K562 (cell line): ENCODE results near the gene OFD1. TPM values are rescaled to one million over a fixed set of nuclear protein-coding genes. Genes with fewer than 3 reads are reported as not detected.
A peak's percentile ranks its signal among the peaks of the same experiment; 100 is the strongest.

Experiments
- ATAC-seq: fragments of 200-7000 bp; cut with Tn5 transposase; 3 replicates; pipeline ENCODE4 v1.9.1; 2020; ENCODE audit warnings: moderate library complexity
- Bru-seq: library from RNA; stranded (reverse); fragments of 400-500 nt; gene quantifications from one replicate; lab custom pipeline; 2021; lab: Mats Ljungman, UMichigan
- BruChase-seq, 2 experiments: library from RNA; stranded (reverse); fragments of 400-500 nt; gene quantifications; one replicate each; lab custom pipeline; 2021; lab: Mats Ljungman, UMichigan
- BruUV-seq: library from RNA; stranded (reverse); fragments of 400-500 nt; replicated peaks from 2 replicates; lab custom pipeline; 2021; lab: Mats Ljungman, UMichigan
- CTCF ChIA-PET: fragments of 300-600 bp; formaldehyde crosslinking; extraction: SDS; loops from one replicate; lab custom pipeline; 2021; ENCODE audit warnings: low intra/inter-chr PET ratio; lab: Yijun Ruan, JAX
- POLR2A ChIA-PET: fragments of 300-600, 350-650 bp; sonication (Branson Sonifier 250); formaldehyde crosslinking; extraction: SDS; loops from one replicate; lab custom pipeline; 2021; ENCODE audit warnings: antibody characterized with exemption, inconsistent platforms; lab: Yijun Ruan, JAX
- DNase-seq, 4 experiments: peaks; one replicate each; pipeline versions ENCODE4 v3.0.0 to v3.0.0-alpha.2; 2011 to 2018; ENCODE audit warnings: low spot score in 3 of 4, mixed read lengths in 3 of 4; ENCODE audit errors: extremely low read depth in 1 of 4
- FAIRE-seq: peaks from 2 replicates; lab custom pipeline; 2011; peaks lifted over from hg19 to GRCh38; lab: Jason Lieb, UNC
- H2AFZ ChIP-seq: 2 replicates; pipeline ENCODE4 v1.6.0; 2011; ENCODE audit warnings: low read depth, low read length, control low read depth, inconsistent platforms
- H3K27ac ChIP-seq: fragments of 200-600 bp; 3 replicates; pipeline ENCODE4 v1.8.0; 2011; ENCODE audit warnings: low read depth, mild to moderate bottlenecking, control low read depth, inconsistent platforms, low read length, moderate library complexity, mixed read lengths; ENCODE audit errors: extremely low read depth
- H3K27me3 ChIP-seq, 2 experiments: fragments of 300-600 bp in 1 of 2; 2 replicates in 1 of 2; 3 replicates in 1 of 2; pipeline versions ENCODE4 v1.6.0 to v1.8.0; 2011; ENCODE audit warnings: inconsistent platforms in 2 of 2, low read length in 2 of 2, mild to moderate bottlenecking in 1 of 2, mixed read lengths in 1 of 2, moderate library complexity in 1 of 2; ENCODE audit not compliant: control insufficient read depth in 2 of 2, insufficient read depth in 2 of 2
- H3K36me3 ChIP-seq: fragments of 300-600 bp; 3 replicates; pipeline ENCODE4 v1.8.0; 2011; ENCODE audit warnings: mild to moderate bottlenecking, low read length, inconsistent platforms; ENCODE audit not compliant: control insufficient read depth, insufficient read depth
- H3K4me1 ChIP-seq, 2 experiments: fragments of 200-600 bp in 1 of 2; replicated peaks in 1 of 2; 2 replicates in 1 of 2; 3 replicates in 1 of 2; pipeline versions ENCODE4 v1.5.1 to v1.8.0; 2011; ENCODE audit warnings: inconsistent platforms in 2 of 2, low read length in 2 of 2, mild to moderate bottlenecking in 1 of 2, mixed read lengths in 1 of 2, moderate library complexity in 1 of 2; ENCODE audit not compliant: control insufficient read depth in 2 of 2, insufficient read depth in 2 of 2
- H3K4me2 ChIP-seq: 2 replicates; pipeline ENCODE4 v1.6.1; 2011; ENCODE audit warnings: low read length, control low read depth, inconsistent platforms, mixed read lengths; ENCODE audit not compliant: insufficient read depth
- H3K4me3 ChIP-seq: fragments of 200-600 bp; sonication (generic), shearing (Covaris generic); 2 replicates; pipeline ENCODE4 v1.5.1; 2016; ENCODE audit warnings: control low read depth, inconsistent platforms
- H3K79me2 ChIP-seq: fragments of 200-600 bp; 3 replicates; pipeline ENCODE4 v1.8.0; 2011; ENCODE audit warnings: low read length, inconsistent platforms; ENCODE audit not compliant: control insufficient read depth, insufficient read depth
- H3K9ac ChIP-seq, 2 experiments: 2 replicates each; pipeline versions ENCODE4 v1.6.0 to v1.6.1; 2011; ENCODE audit warnings: low read depth in 2 of 2, low read length in 2 of 2, control low read depth in 1 of 2, inconsistent platforms in 1 of 2, mild to moderate bottlenecking in 1 of 2, mixed read lengths in 1 of 2; ENCODE audit not compliant: insufficient read depth in 1 of 2
- H3K9me1 ChIP-seq: one replicate; pipeline ENCODE4 v1.6.0; 2011; ENCODE audit warnings: inconsistent platforms, mild to moderate bottlenecking, low read length, moderate library complexity; ENCODE audit not compliant: control insufficient read depth, insufficient read depth
- H3K9me3 ChIP-seq: replicated peaks from 2 replicates; pipeline ENCODE4 v1.5.1; 2011; ENCODE audit warnings: low read depth, low read length, inconsistent platforms; ENCODE audit not compliant: control insufficient read depth, insufficient read depth
- H4K20me1 ChIP-seq: replicated peaks from 2 replicates; pipeline ENCODE4 v1.6.1; 2011; ENCODE audit warnings: low read length, inconsistent platforms, mixed read lengths; ENCODE audit not compliant: control insufficient read depth, insufficient read depth
- ELK1 ChIP-seq: sonication (generic); formaldehyde crosslinking; IDR thresholded peaks from 2 replicates; pipeline ENCODE4 v1.8.1; 2022; ENCODE audit warnings: missing genetic modification reagents
- HCFC1 ChIP-seq: IDR thresholded peaks from 2 replicates; pipeline ENCODE4 v1.6.1; 2012; ENCODE audit warnings: low read depth, low read length, improper control_type of control experiment
- MAX ChIP-seq: sonication (generic); formaldehyde crosslinking; IDR thresholded peaks from 2 replicates; pipeline ENCODE4 v1.9.0; 2022; ENCODE audit warnings: mild to moderate bottlenecking, missing genetic modification reagents
- MEF2D ChIP-seq: conservative IDR thresholded peaks from 2 replicates; pipeline ENCODE4 v1.6.1; 2016; ENCODE audit warnings: low read depth, missing genetic modification characterization, missing compliant biosample characterization
- MTA3 ChIP-seq: fragments of 450-650 bp; formaldehyde crosslinking; IDR thresholded peaks from 2 replicates; pipeline ENCODE4 v1.6.1; 2017; ENCODE audit warnings: mild to moderate bottlenecking, borderline replicate concordance
- NCOA1 ChIP-seq: fragments of 450-650 bp; IDR thresholded peaks from 2 replicates; pipeline ENCODE4 v1.6.1; 2016; ENCODE audit warnings: low read depth
- NKRF ChIP-seq: fragments of 450-650 bp; IDR thresholded peaks from 2 replicates; pipeline ENCODE4 v1.6.1; 2016; ENCODE audit warnings: borderline replicate concordance
- ZNF766 ChIP-seq: fragments of 200-800 bp; sonication (Bioruptor generic); conservative IDR thresholded peaks from 2 replicates; pipeline ENCODE4 v1.6.1; 2016; ENCODE audit warnings: missing genetic modification characterization, missing compliant biosample characterization
- WGBS: fragments of 100-300 bp; shearing (Covaris generic); methylation state at CpG from one replicate; pipeline ENCODE4 v1.1.6; 2016; ENCODE audit warnings: low coverage, mixed read lengths; ENCODE audit not compliant: insufficient coverage; ENCODE audit errors: missing lambda C conversion rate; 5-methylcytosine and 5-hydroxymethylcytosine counted together
- in situ Hi-C: fragments of 300-500 bp; cut with MboI; formaldehyde crosslinking; loops from 4 replicates; pipeline ENCODE4 v1.15.0; 2018; ENCODE audit warnings: inconsistent platforms, mixed read lengths
- intact Hi-C: fragments of 100-400 bp; cut with micrococcal nuclease; formaldehyde crosslinking; loops from 2 replicates; pipeline ENCODE4 v1.14.2; 2022
- long read RNA-seq, 3 experiments: library from polyadenylated mRNA in 2 of 3; library from RNA in 1 of 3; unstranded in 2 of 3; stranded (forward) in 1 of 3; transcript quantifications; one replicate each; pipeline ENCODE4 v2.0.0, GENCODE V29; 2019 to 2022
- polyA minus RNA-seq, 3 experiments: library from RNA; depleted of rRNA, polyadenylated mRNA; stranded (reverse); fragments of >200 nt; gene quantifications; 2 replicates each; pipeline ENCODE4 v1.2.3, GENCODE V29; 2011
- polyA plus RNA-seq, 8 experiments: library from polyadenylated mRNA; depleted of rRNA in 4 of 8; stranded (reverse) in 5 of 8; unstranded in 3 of 8; fragments of >200 nt; fragmentation: Nextera tagmentation in 2 of 8; fragmentation: Illumina TruSeq in 1 of 8; extraction: Ambion mirVana in 2 of 8; extraction: Trizol in 1 of 8; gene quantifications; 2 replicates each; pipeline versions ENCODE4 v1.2.1 to v1.2.3, GENCODE V29; 2011 to 2014; ENCODE audit warnings: inconsistent platforms in 1 of 8, missing spikeins in 1 of 8
- total RNA-seq, 7 experiments: library from RNA; depleted of rRNA in 6 of 7; stranded (reverse); fragments of >200 nt in 6 of 7; fragmentation: Illumina TruSeq in 2 of 7; extraction: Trizol in 2 of 7; gene quantifications; 2 replicates each; pipeline versions ENCODE4 v1.2.1 to v1.2.3, GENCODE V29; 2011 to 2021; ENCODE audit warnings: low replicate concordance in 1 of 7

The OFD1 gene
- total RNA-seq (2011; cell fraction: chromatin; rRNA removed; ENCODE audit: low replicate concordance) = 29.4 and 85.0 TPM in 2 replicates
- total RNA-seq (2011; cell fraction: nucleolus; rRNA removed) = 26.2 and 28.7 TPM in 2 replicates
- 27.1 and 29.2 TPM in 2 replicates for total RNA-seq (2011; cell fraction: nucleoplasm; rRNA removed)
- 20.9 and 24.7 TPM in 2 replicates for total RNA-seq (2014; rRNA removed)
- total RNA-seq (2014; rRNA removed; fragmentation: Illumina TruSeq; extraction: Trizol) = 33.3 and 38.8 TPM in 2 replicates
- total RNA-seq (2015; rRNA removed; fragmentation: Illumina TruSeq; extraction: Trizol) = 31.3 and 33.9 TPM in 2 replicates
- total RNA-seq (2021) = 26.0 and 26.1 TPM in 2 replicates
- 28.2 and 30.2 TPM in 2 replicates for polyA plus RNA-seq (2011; rRNA removed)
- polyA plus RNA-seq (2011; cell fraction: cytosol; rRNA removed) = 8.4 and 11.1 TPM in 2 replicates
- polyA plus RNA-seq (2011; cell fraction: nucleus; rRNA removed) = 75.5 and 89.4 TPM in 2 replicates
- 20.2 and 23.8 TPM in 2 replicates for polyA plus RNA-seq (2012)
- polyA plus RNA-seq (2014; fragmentation: Illumina TruSeq; extraction: Trizol) = 23.4 and 30.1 TPM in 2 replicates
- 10 to 100 TPM; 22.0 to 49.1 TPM for polyA plus RNA-seq (2014; fragmentation: Nextera tagmentation; extraction: Ambion mirVana)
- 27.7 and 39.2 TPM in 2 replicates for polyA plus RNA-seq (2014; rRNA removed)
- 18.3 and 22.4 TPM in 2 replicates for polyA minus RNA-seq (2011; rRNA and poly(A)+ RNA removed)
- 6.8 and 8.9 TPM in 2 replicates for polyA minus RNA-seq (2011; cell fraction: cytosol; rRNA and poly(A)+ RNA removed)
- polyA minus RNA-seq (2011; cell fraction: nucleus; rRNA and poly(A)+ RNA removed) = 45.1 and 70.2 TPM in 2 replicates
- percentile 79 among the genes with signal in this experiment for Bru-seq, nascent RNA
- BruChase-seq, experiment 1, labeled RNA remaining after a 2-hour chase = percentile 83 among the genes with signal in this experiment
- BruChase-seq, experiment 2, labeled RNA remaining after a 6-hour chase = percentile 84 among the genes with signal in this experiment
- long read RNA-seq, experiment 1, transcript OFD1-205 (7 exons, 812 nt) = major isoform, 6 of 58 reads
- long read RNA-seq, experiment 1, partial matches to known transcripts = 31 of 58 reads
- long read RNA-seq, experiment 1, other reads (novel, unspliced or antisense) = 17 of 58 reads
- long read RNA-seq, experiment 2, partial matches to known transcripts = 3 of 13 reads
- long read RNA-seq, experiment 2, other reads (novel, unspliced or antisense) = 8 of 13 reads
- long read RNA-seq, experiment 3, partial matches to known transcripts = 17 of 23 reads
- long read RNA-seq, experiment 3, other reads (novel, unspliced or antisense) = 6 of 23 reads

GRCh38 chrX:13734278-13735172, at the start of gene OFD1, which contains the start of gene TRAPPC2:
OFD1 (plus strand) TSS chrX:13734748; CDS start chrX:13735072, 324 bp downstream.
TRAPPC2 (minus strand) TSS chrX:13734620; CDS start chrX:13719963, 14,657 bp downstream.
- Histone ChIP-seq H3K27ac (peak within 1 kb of the TSS; percentile 96), H3K9me3 (no peaks in the 10 kb centered on the region), H4K20me1 (no peaks in the 10 kb centered on the region), H3K27me3 (no peaks in the 10 kb centered on the region), H3K79me2 (peaks cover 57% of the 10 kb centered on the region), H3K9me1 (no peaks in the 10 kb centered on the region), H3K4me1 (peaks cover 5 to 15% of the 10 kb centered on the region in 2 experiments; a peak in 4 of 5 replicates), H3K4me3 (peak within 1 kb of the TSS; percentile 94), H3K9ac (peak within 1 kb of the TSS; percentile 90 to 94), H3K4me2 (peak within 1 kb of the TSS; percentile 97), H2AFZ (peak within 1 kb of the TSS; percentile 97), H3K36me3 (peaks cover 45% of the 10 kb centered on the region; the same call in 2 of the 3 replicates)
- POLR2A ChIA-PET = interaction anchor here (0.7 to 1.7 kb wide), 7 partner anchors 8 to 54 kb away, joined by 3 to 5 read pairs (median 3); no protein-coding TSS in a partner anchor
- FAIRE-seq = peak; percentile 97
- intact Hi-C loops = loop anchor here (2.0 to 5.0 kb wide), 2 partner anchors 37 to 82 kb away; partner anchors contain the start of gene TCEANC
- DNase-seq = peak; percentile 89 to 97 (median 92)
- BruUV-seq = no TSS peak
- CTCF ChIA-PET = interaction anchor here (1.1 kb wide), 1 partner anchor 73 kb away, joined by 3 read pairs; no protein-coding TSS in a partner anchor
- peak; percentile 95 for ATAC-seq
- under 1% methylated on average over 60 of the region's 75 CpGs for WGBS
- in situ Hi-C loops = no loop called here
- peak; percentile 59; the same call in 1 of the 2 replicates for TF ChIP-seq ZNF766 (CRISPR knock-in tag)
- peak; percentile 21; the same call in 1 of the 2 replicates for TF ChIP-seq HCFC1
- TF ChIP-seq MAX (CRISPR knock-in tag) = peak; percentile 36; the same call in 1 of the 2 replicates
- TF ChIP-seq ELK1 = no peak
- peak; percentile 94 for TF ChIP-seq MEF2D (tag)
- TF ChIP-seq NCOA1 = no peak
- peak; percentile 59; the same call in 1 of the 2 replicates for TF ChIP-seq MTA3
- peak; percentile 73; the same call in 1 of the 2 replicates for TF ChIP-seq NKRF
